Measurements from ENCODE around the gene IPO8.

IPO8 gene

DNA sequence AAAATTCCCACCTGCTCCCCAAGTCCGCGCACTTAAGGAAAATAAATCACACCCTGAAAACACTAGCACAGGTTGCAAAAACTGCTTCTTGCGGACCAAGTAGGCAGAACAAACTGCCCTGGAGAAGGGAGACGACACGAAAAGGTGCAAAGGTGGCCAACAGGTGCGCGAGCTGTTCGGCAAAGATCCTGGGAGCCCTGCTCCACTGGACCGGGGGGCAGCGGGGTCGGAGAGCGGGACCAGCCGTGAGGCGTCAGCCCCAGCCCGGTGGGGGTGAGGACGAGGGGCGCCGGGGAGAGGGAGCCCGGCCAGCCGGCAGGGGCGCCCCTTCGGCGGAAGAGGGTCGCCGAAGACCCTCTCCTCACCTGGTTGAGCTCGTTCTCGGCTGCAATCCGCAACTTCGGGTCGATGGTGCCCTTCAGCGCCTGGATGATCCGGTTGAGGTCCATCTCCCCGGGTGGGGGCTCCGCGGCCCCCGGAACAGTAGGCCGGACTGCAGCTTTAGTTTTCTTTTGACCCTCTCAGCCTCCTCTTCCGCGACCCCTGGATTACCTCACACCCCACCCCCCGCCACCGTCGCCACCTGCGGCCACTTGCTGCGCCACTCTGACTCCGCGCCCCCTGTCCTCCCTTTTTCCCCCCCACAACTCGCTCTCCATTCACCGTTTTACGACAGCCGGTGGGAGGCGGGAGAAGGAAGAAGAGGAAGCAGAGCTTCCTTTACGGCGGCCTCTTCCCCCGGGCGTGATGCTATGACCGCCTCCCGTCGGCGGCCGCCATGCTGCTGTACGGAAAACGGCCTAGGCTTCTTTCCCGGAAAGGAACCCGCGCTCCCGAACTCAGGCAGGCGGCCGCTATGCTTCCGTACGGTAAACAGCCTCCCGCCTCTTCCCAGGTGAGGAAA is at the start of gene IPO8:
Gene IPO8, minus strand, starts transcription at position 671 of the 904 bp plus-strand sequence. Its CDS starts 222 bp downstream, at position 449.
- TF ChIP-seq, protein P1, sequence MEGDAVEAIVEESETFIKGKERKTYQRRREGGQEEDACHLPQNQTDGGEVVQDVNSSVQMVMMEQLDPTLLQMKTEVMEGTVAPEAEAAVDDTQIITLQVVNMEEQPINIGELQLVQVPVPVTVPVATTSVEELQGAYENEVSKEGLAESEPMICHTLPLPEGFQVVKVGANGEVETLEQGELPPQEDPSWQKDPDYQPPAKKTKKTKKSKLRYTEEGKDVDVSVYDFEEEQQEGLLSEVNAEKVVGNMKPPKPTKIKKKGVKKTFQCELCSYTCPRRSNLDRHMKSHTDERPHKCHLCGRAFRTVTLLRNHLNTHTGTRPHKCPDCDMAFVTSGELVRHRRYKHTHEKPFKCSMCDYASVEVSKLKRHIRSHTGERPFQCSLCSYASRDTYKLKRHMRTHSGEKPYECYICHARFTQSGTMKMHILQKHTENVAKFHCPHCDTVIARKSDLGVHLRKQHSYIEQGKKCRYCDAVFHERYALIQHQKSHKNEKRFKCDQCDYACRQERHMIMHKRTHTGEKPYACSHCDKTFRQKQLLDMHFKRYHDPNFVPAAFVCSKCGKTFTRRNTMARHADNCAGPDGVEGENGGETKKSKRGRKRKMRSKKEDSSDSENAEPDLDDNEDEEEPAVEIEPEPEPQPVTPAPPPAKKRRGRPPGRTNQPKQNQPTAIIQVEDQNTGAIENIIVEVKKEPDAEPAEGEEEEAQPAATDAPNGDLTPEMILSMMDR (IDR thresholded peaks at IDR 0.05) = peak; percentile 8
- Histone ChIP-seq H3K27ac (peak within 1 kb of the TSS; percentile 77), H3K9me3 (no peaks in the 10 kb centered on the region), H3K36me3 (no peaks in the 10 kb centered on the region), H3K27me3 (peaks cover 5% of the 10 kb centered on the region), H3K4me1 (ENCODE audit: control insufficient read depth in 1 of 2, insufficient read depth in 1 of 2, low read depth in 1 of 2, low read length in 1 of 2) (peaks cover 41 to 45% of the 10 kb centered on the region in 2 experiments), H3K4me3 (ENCODE audit: low read depth in 1 of 2, low read length in 1 of 2) (peak within 1 kb of the TSS; percentile 88 to 97)

DNA sequence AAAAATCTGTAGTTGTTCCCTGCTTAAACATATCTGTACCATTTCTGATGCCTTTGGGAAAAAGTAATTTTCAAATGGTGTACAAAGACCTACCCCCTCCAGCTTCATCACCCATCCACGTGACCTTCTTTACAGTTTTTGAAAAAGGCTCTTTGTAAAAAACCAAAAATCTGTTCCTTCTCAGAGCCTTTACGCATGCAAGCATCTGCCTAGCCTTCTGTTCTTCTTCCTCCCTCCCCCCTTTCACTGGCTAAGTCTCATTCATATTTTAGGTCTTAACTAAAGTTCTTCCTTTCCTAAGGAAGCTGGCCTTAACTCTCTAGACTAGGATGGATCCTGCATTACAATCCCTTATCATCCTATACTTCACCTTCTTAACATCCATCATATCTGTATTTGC is 48.7 kb upstream of the IPO8 start:
- Histone ChIP-seq H3K36me3 (no peaks in the 10 kb centered on the region), H3K27ac (no peak overlapping the region), H3K9me3 (no peaks in the 10 kb centered on the region), H3K27me3 (no peaks in the 10 kb centered on the region), H3K4me1 (ENCODE audit: control insufficient read depth in 1 of 2, insufficient read depth in 1 of 2, low read depth in 1 of 2, low read length in 1 of 2) (no peaks in the 10 kb centered on the region), H3K4me3 (ENCODE audit: low read depth in 1 of 2, low read length in 1 of 2) (no peak overlapping the region)
- TF ChIP-seq, protein P1 (IDR thresholded peaks at IDR 0.05) = no peak

DNA sequence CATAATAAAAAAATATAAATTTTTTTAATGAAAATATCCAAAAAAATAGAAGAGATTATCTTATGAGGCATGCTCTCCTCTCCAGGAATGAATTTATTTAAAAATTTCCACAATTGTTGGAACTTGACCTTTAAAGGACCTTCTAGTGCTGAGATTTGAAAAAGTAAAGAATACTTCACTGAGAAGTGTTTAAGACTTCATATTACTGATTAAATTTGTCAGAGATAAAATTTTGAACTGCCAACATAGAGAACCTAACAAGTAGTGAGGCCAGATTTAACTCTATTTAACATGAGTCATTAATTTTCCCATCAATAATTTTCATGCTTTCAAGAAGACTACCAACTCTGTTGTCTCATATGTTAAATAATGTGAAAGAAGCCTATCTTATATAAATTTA is 44.6 kb upstream of the IPO8 start:
- Histone ChIP-seq H3K4me1 (ENCODE audit: control insufficient read depth in 1 of 2, insufficient read depth in 1 of 2, low read depth in 1 of 2, low read length in 1 of 2) (no peaks in the 10 kb centered on the region), H3K36me3 (no peaks in the 10 kb centered on the region), H3K9me3 (no peaks in the 10 kb centered on the region), H3K27me3 (no peaks in the 10 kb centered on the region), H3K27ac (no peak overlapping the region), H3K4me3 (ENCODE audit: low read depth in 1 of 2, low read length in 1 of 2) (no peak overlapping the region)
- TF ChIP-seq, protein P1 (IDR thresholded peaks at IDR 0.05) = no peak

DNA sequence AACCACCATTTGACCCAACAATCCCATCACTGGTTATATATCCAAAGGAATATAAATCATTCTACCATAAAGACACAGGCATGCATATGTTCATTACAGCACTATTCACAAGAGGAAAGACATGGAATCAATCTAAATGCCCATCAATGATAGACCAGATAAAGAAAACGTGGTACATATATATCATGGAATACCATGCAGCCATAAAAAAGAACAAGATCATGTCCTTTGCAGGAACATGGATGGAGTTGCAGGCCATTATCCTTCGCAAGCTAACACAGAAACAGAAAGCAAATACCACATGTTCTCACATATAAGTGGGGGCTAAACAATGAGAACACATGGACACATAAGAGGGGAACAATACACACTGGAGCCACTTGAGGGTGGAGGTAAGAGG is 43.4 kb upstream of the IPO8 start:
- Histone ChIP-seq H3K4me3 (ENCODE audit: low read depth in 1 of 2, low read length in 1 of 2) (no peak overlapping the region), H3K9me3 (no peaks in the 10 kb centered on the region)

DNA sequence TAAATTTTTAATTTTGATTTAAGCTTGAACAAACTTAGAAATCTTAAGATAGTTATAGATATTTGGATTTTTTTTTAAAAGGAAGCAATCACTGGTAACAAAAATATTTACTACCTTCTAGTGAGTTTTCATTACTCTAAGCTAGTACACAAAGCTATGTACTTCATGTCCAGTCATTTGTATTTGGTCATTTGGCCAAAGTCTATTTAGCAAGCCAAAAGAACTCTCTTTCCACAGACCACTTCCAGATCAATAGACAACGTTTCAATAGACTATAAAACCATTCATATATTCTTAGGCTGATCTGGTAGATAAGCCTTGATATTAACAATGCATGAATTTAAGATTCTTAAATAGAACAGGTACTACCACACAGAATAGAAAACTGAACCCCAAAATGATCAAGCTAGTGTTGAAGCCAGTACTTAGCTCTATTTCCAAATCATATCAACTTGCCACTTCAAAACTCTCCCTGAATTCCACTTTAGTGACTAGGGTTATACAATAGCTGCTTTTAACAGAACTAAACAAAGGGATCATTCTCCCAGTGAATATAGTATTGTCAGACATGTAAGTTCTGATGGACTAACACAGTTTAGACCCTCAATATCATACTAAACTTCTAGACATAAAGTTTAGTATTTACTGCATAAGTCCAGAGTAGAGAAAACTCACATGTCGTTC is 37.4 kb upstream of the IPO8 start:
- Histone ChIP-seq H3K27ac (no peak overlapping the region), H3K9me3 (no peaks in the 10 kb centered on the region), H3K36me3 (no peaks in the 10 kb centered on the region), H3K4me3 (ENCODE audit: low read depth in 1 of 2, low read length in 1 of 2) (no peak overlapping the region), H3K27me3 (no peaks in the 10 kb centered on the region), H3K4me1 (ENCODE audit: control insufficient read depth in 1 of 2, insufficient read depth in 1 of 2, low read depth in 1 of 2, low read length in 1 of 2) (no peaks in the 10 kb centered on the region)
- TF ChIP-seq, protein P1 (IDR thresholded peaks at IDR 0.05) = no peak

More for the DNA sequence above, 43.4 kb upstream of the IPO8 start:
- Histone ChIP-seq H3K27me3 (no peaks in the 10 kb centered on the region), H3K36me3 (no peaks in the 10 kb centered on the region), H3K4me1 (ENCODE audit: control insufficient read depth in 1 of 2, insufficient read depth in 1 of 2, low read depth in 1 of 2, low read length in 1 of 2) (no peaks in the 10 kb centered on the region), H3K27ac (no peak overlapping the region)
- TF ChIP-seq, protein P1 (IDR thresholded peaks at IDR 0.05) = no peak

Measured in neutrophil (primary cell).